ENCODE measurements around the gene HDDC2.

The HDDC2 gene

GRCh38 chr6:125231574-125232343, 70.0 kb downstream of the HDDC2 start:
- TF ChIP-seq CTCF (conservative IDR thresholded peaks at IDR 0.05; ENCODE audit: low read depth, low read length): no peak
- no peak overlapping the region for H3K4me3 ChIP-seq (ENCODE audit: low read depth, low read length)

DNA sequence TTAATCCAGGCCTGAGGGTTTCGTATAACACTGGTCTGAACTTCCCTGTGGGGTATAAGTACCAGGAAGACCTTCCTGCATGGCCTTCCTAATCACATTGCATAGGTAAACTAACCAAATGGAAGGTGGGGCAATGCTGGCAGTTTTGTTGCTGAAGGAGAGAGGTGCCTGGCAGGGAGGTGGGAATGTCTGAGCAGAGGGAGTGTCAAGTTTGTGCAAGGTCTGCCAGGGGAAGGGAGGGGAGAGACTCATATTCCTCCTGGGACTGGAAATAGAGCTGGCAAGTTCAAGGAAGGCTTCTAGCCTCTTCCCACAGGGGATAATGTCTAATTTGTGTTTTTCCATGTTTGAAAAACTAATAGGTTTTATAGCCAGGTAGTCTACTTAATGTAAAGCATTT, 70.6 kb downstream of the HDDC2 start:
- no peak overlapping the region for H3K4me3 ChIP-seq (ENCODE audit: low read depth, low read length)
- no peak for TF ChIP-seq CTCF (conservative IDR thresholded peaks at IDR 0.05; ENCODE audit: low read depth, low read length)
- DNase-seq (ENCODE audit: low read depth): no peak

More at GRCh38 chr6:125231574-125232343, 70.0 kb downstream of the HDDC2 start:
- DNase-seq (ENCODE audit: low read depth): no peak

- H3K4me3 ChIP-seq (ENCODE audit: low read depth, low read length): no peak overlapping the region
- TF ChIP-seq CTCF (conservative IDR thresholded peaks at IDR 0.05; ENCODE audit: low read depth, low read length): no peak
- no peak for DNase-seq (ENCODE audit: low read depth)
Observed at GRCh38 chr6:125230674-125231073, 71.1 kb downstream of the HDDC2 start.

DNA sequence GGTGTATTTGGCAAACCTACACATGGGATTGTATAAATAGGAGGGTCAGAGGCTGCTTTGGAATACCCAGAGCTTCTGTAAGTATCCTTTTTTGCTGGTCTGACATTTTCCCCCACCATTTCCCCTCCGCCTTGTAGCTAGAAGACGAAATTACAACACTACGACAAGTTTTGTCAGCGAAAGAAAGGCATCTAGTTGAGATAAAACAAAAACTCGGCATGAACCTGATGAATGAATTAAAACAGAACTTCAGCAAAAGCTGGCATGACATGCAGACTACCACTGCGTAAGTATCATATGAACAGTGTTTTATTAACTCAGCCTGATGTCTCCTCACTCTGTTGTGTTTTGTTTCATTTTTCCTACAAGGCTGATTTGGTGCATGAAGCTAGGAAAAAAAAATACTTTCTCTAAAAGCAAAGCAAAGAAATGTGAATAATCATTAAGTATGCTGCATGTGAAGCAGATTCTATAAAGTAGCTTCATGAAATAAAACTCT, 72.7 kb downstream of the HDDC2 start:
- peak overlapping the region; percentile 36 for H3K4me3 ChIP-seq (ENCODE audit: low read depth, low read length)

GRCh38 chr6:125227244-125227643, 74.5 kb downstream of the HDDC2 start:
- DNase-seq (ENCODE audit: low read depth): no peak
- no peak for TF ChIP-seq CTCF (conservative IDR thresholded peaks at IDR 0.05; ENCODE audit: low read depth, low read length)
- H3K4me3 ChIP-seq (ENCODE audit: low read depth, low read length): no peak overlapping the region

More for the DNA sequence above, 72.7 kb downstream of the HDDC2 start:
- DNase-seq (ENCODE audit: low read depth): peak; percentile 38
- TF ChIP-seq CTCF (conservative IDR thresholded peaks at IDR 0.05; ENCODE audit: low read depth, low read length): no peak
